Measurements from ENCODE around the gene SPA17. TPM values are rescaled to one million over a fixed set of nuclear protein-coding genes. Genes with fewer than 3 reads are reported as not detected.

SPA17 gene
- total RNA-seq, 1 donor from 2014 or later: 1.7 TPM

- H3K36me3 Mint-ChIP-seq (ENCODE audit: low read depth): no peaks in the 10 kb centered on the region
- intact Hi-C loops (cut with micrococcal nuclease): no loop called here
- no peaks in the 10 kb centered on the region for H3K9me3 Mint-ChIP-seq
- peaks cover 7% of the 10 kb centered on the region for H3K4me1 Mint-ChIP-seq (ENCODE audit: low read depth)
- no peak overlapping the region for H3K27ac Mint-ChIP-seq
- H3K4me3 Mint-ChIP-seq: no peak overlapping the region
- peaks cover 42% of the 10 kb centered on the region for H3K27me3 Mint-ChIP-seq (ENCODE audit: insufficient read depth)
- no peak for DNase-seq (ENCODE audit: low spot score)
Observed at GRCh38 chr11:124717421-124717785, 43.7 kb downstream of the SPA17 start.

- H3K36me3 Mint-ChIP-seq (ENCODE audit: low read depth): no peaks in the 10 kb centered on the region
- H3K4me1 Mint-ChIP-seq (ENCODE audit: low read depth): peaks cover 7% of the 10 kb centered on the region
- no peak overlapping the region for H3K4me3 Mint-ChIP-seq
- peaks cover 42% of the 10 kb centered on the region for H3K27me3 Mint-ChIP-seq (ENCODE audit: insufficient read depth)
- DNase-seq (ENCODE audit: low spot score): no peak
- no peaks in the 10 kb centered on the region for H3K9me3 Mint-ChIP-seq
- H3K27ac Mint-ChIP-seq: no peak overlapping the region
- intact Hi-C loops (cut with micrococcal nuclease): no loop called here
Observed at GRCh38 chr11:124717786-124718651, 44.3 kb downstream of the SPA17 start.

- H3K9me3 Mint-ChIP-seq: no peaks in the 10 kb centered on the region
- no peaks in the 10 kb centered on the region for H3K36me3 Mint-ChIP-seq (ENCODE audit: low read depth)
- peaks cover 7% of the 10 kb centered on the region for H3K4me1 Mint-ChIP-seq (ENCODE audit: low read depth)
- H3K27ac Mint-ChIP-seq: no peak overlapping the region
- H3K27me3 Mint-ChIP-seq (ENCODE audit: insufficient read depth): peaks cover 43% of the 10 kb centered on the region
- intact Hi-C loops (cut with micrococcal nuclease): no loop called here
- no peak for DNase-seq (ENCODE audit: low spot score)
- H3K4me3 Mint-ChIP-seq: no peak overlapping the region
Observed at GRCh38 chr11:124718801-124719200, 45.1 kb downstream of the SPA17 start.

GRCh38 chr11:124719534-124719933, 45.8 kb downstream of the SPA17 start:
- Mint-ChIP-seq H3K4me1 (ENCODE audit: low read depth) (peaks cover 7% of the 10 kb centered on the region), H3K9me3 (no peaks in the 10 kb centered on the region), H3K4me3 (no peak overlapping the region), H3K27ac (no peak overlapping the region), H3K36me3 (ENCODE audit: low read depth) (no peaks in the 10 kb centered on the region), H3K27me3 (ENCODE audit: insufficient read depth) (peaks cover 47% of the 10 kb centered on the region)
- no peak for DNase-seq (ENCODE audit: low spot score)
- intact Hi-C loops (cut with micrococcal nuclease): no loop called here

- no peak for DNase-seq (ENCODE audit: low spot score)
- Mint-ChIP-seq H3K27me3 (ENCODE audit: insufficient read depth) (peaks cover 44% of the 10 kb centered on the region), H3K4me3 (no peak overlapping the region), H3K4me1 (ENCODE audit: low read depth) (peaks cover 7% of the 10 kb centered on the region), H3K9me3 (no peaks in the 10 kb centered on the region), H3K36me3 (ENCODE audit: low read depth) (no peaks in the 10 kb centered on the region), H3K27ac (no peak overlapping the region)
- intact Hi-C loops (cut with micrococcal nuclease): no loop called here
Observed at GRCh38 chr11:124722176-124722575, 48.5 kb downstream of the SPA17 start.

- H3K4me1 Mint-ChIP-seq (ENCODE audit: low read depth): no peaks in the 10 kb centered on the region
- no peaks in the 10 kb centered on the region for H3K9me3 Mint-ChIP-seq
- H3K27ac Mint-ChIP-seq: no peak overlapping the region
- peaks cover 20% of the 10 kb centered on the region for H3K27me3 Mint-ChIP-seq (ENCODE audit: insufficient read depth)
- no peaks in the 10 kb centered on the region for H3K36me3 Mint-ChIP-seq (ENCODE audit: low read depth)
- no peak for DNase-seq (ENCODE audit: low spot score)
- intact Hi-C loops (cut with micrococcal nuclease): no loop called here
- no peak overlapping the region for H3K4me3 Mint-ChIP-seq
Observed at GRCh38 chr11:124724979-124725718, 51.4 kb downstream of the SPA17 start.

- H3K9me3 Mint-ChIP-seq: no peaks in the 10 kb centered on the region
- DNase-seq (ENCODE audit: low spot score): no peak
- H3K36me3 Mint-ChIP-seq (ENCODE audit: low read depth): no peaks in the 10 kb centered on the region
- H3K27ac Mint-ChIP-seq: no peak overlapping the region
- intact Hi-C loops (cut with micrococcal nuclease): no loop called here
- H3K4me3 Mint-ChIP-seq: no peak overlapping the region
- H3K4me1 Mint-ChIP-seq (ENCODE audit: low read depth): no peaks in the 10 kb centered on the region
- peaks cover 15% of the 10 kb centered on the region for H3K27me3 Mint-ChIP-seq (ENCODE audit: insufficient read depth)
Observed at GRCh38 chr11:124725719-124726105, 52.0 kb downstream of the SPA17 start.

- peaks cover 15% of the 10 kb centered on the region for H3K27me3 Mint-ChIP-seq (ENCODE audit: insufficient read depth)
- H3K27ac Mint-ChIP-seq: no peak overlapping the region
- no peaks in the 10 kb centered on the region for H3K9me3 Mint-ChIP-seq
- no peaks in the 10 kb centered on the region for H3K4me1 Mint-ChIP-seq (ENCODE audit: low read depth)
- H3K36me3 Mint-ChIP-seq (ENCODE audit: low read depth): no peaks in the 10 kb centered on the region
- no peak overlapping the region for H3K4me3 Mint-ChIP-seq
- intact Hi-C loops (cut with micrococcal nuclease): no loop called here
- DNase-seq (ENCODE audit: low spot score): no peak
Observed at GRCh38 chr11:124727474-124727873, 53.8 kb downstream of the SPA17 start.

- Mint-ChIP-seq H3K27me3 (ENCODE audit: insufficient read depth) (peaks cover 15% of the 10 kb centered on the region), H3K4me3 (no peak overlapping the region), H3K36me3 (ENCODE audit: low read depth) (no peaks in the 10 kb centered on the region), H3K9me3 (no peaks in the 10 kb centered on the region), H3K4me1 (ENCODE audit: low read depth) (no peaks in the 10 kb centered on the region), H3K27ac (no peak overlapping the region)
- intact Hi-C loops (cut with micrococcal nuclease): no loop called here
- no peak for DNase-seq (ENCODE audit: low spot score)
Observed at GRCh38 chr11:124728134-124728533, 54.4 kb downstream of the SPA17 start.

- intact Hi-C loops (cut with micrococcal nuclease): no loop called here
- no peak overlapping the region for H3K27ac Mint-ChIP-seq
Observed at GRCh38 chr11:124729571-124729970, 55.9 kb downstream of the SPA17 start.

GRCh38 chr11:124732230-124732629, 58.5 kb downstream of the SPA17 start:
- Mint-ChIP-seq H3K36me3 (ENCODE audit: low read depth) (no peaks in the 10 kb centered on the region), H3K9me3 (no peaks in the 10 kb centered on the region), H3K4me1 (ENCODE audit: low read depth) (no peaks in the 10 kb centered on the region), H3K27ac (no peak overlapping the region), H3K4me3 (no peak overlapping the region), H3K27me3 (ENCODE audit: insufficient read depth) (peaks cover 16% of the 10 kb centered on the region)
- no peak for DNase-seq (ENCODE audit: low spot score)
- intact Hi-C loops (cut with micrococcal nuclease): no loop called here

More at GRCh38 chr11:124729571-124729970, 55.9 kb downstream of the SPA17 start:
- Mint-ChIP-seq H3K27me3 (ENCODE audit: insufficient read depth) (peaks cover 13% of the 10 kb centered on the region), H3K9me3 (no peaks in the 10 kb centered on the region), H3K36me3 (ENCODE audit: low read depth) (no peaks in the 10 kb centered on the region), H3K4me1 (ENCODE audit: low read depth) (no peaks in the 10 kb centered on the region), H3K4me3 (no peak overlapping the region)
- no peak for DNase-seq (ENCODE audit: low spot score)

GRCh38 chr11:124736736-124737135, 63.0 kb downstream of the SPA17 start:
- peaks cover 37% of the 10 kb centered on the region for H3K27me3 Mint-ChIP-seq (ENCODE audit: insufficient read depth)
- H3K36me3 Mint-ChIP-seq (ENCODE audit: low read depth): peaks cover 2% of the 10 kb centered on the region
- no peak overlapping the region for H3K4me3 Mint-ChIP-seq
- H3K9me3 Mint-ChIP-seq: no peaks in the 10 kb centered on the region
- no peak for DNase-seq (ENCODE audit: low spot score)
- intact Hi-C loops (cut with micrococcal nuclease): no loop called here
- H3K4me1 Mint-ChIP-seq (ENCODE audit: low read depth): peaks cover 24% of the 10 kb centered on the region
- H3K27ac Mint-ChIP-seq: no peak overlapping the region

GRCh38 chr11:124737638-124738305, 64.1 kb downstream of the SPA17 start:
- no peak for DNase-seq (ENCODE audit: low spot score)
- Mint-ChIP-seq H3K4me1 (ENCODE audit: low read depth) (peaks cover 25% of the 10 kb centered on the region), H3K36me3 (ENCODE audit: low read depth) (peaks cover 2% of the 10 kb centered on the region), H3K9me3 (no peaks in the 10 kb centered on the region), H3K27ac (no peak overlapping the region), H3K27me3 (ENCODE audit: insufficient read depth) (peaks cover 39% of the 10 kb centered on the region), H3K4me3 (no peak overlapping the region)
- intact Hi-C loops (cut with micrococcal nuclease): loop anchor here (2.0 kb wide), 1 partner anchor 115 kb away; the partner anchor contains the start of gene TBRG1

All from activated T-helper 1 cell treated with anti-CD3 and anti-CD28 coated beads, Interleukin-12 subunit alpha, Interleukin-12 subunit beta, Interleukin-2, Interleukin-4 antibody, amounts not matched to agents 30 ng/mL and 10 ng/mL and 1 ng/mL, durations not matched to agents 14 hours and 24 hours and 36 hours (primary cell).